Hippocampal formation (tissue), 2 donors: ENCODE results near the gene RBM7.

Source experiments
- DNase-seq, 2 donors: peaks; one replicate each; lab custom pipeline; 2025; lab: John Stamatoyannopoulos, UW

The RBM7 gene

DNA sequence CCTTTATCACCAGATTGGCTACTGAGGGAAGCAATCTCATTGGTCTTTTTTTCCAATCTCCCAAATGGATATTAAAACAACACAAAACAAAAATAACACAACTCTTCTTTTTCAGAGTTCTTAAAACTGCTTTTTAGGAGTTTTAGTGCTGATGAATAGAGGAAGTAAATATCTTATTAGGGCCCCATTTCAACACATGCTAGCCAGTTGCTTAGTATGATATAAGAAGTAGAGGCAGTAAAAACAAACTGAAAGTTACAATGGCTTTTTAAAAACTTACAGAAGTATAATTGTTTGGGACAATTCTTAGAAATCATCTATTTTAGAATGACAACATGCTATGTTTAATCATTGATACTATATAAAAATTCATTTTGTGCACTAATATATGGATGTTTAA lies 3.5 kb upstream of the RBM7 start:
- no peak for DNase-seq

DNA sequence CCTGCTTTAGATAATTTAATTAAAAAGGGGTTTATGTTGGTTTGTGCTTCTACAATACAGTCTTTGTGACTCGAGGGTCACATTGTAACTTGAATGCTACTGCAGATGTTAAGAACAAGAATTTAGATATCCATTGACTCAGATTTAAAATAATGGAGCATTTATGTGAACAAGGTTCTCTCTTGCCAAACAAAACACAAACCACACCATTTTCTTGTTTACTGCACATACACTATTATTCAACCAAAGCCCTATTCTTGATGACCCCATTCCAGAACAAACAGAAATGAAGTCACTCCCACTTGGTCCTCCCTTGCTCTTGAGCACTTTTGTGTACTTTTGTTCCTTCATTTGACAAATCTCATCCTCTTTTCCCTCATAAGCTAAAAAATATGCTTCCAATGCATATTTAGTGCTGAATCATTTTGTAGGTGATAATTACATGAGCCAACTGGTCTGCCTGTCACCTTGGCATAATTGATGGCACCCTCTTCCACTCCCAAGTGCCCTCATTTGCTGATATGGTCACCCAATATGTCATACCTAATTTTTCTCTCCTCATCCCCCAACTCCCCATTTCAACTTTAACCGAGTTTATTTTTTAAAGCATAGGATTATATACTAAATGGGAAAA lies 3.0 kb upstream of the RBM7 start:
- peak in 1 of 2 donors; percentile 62 for DNase-seq

DNA sequence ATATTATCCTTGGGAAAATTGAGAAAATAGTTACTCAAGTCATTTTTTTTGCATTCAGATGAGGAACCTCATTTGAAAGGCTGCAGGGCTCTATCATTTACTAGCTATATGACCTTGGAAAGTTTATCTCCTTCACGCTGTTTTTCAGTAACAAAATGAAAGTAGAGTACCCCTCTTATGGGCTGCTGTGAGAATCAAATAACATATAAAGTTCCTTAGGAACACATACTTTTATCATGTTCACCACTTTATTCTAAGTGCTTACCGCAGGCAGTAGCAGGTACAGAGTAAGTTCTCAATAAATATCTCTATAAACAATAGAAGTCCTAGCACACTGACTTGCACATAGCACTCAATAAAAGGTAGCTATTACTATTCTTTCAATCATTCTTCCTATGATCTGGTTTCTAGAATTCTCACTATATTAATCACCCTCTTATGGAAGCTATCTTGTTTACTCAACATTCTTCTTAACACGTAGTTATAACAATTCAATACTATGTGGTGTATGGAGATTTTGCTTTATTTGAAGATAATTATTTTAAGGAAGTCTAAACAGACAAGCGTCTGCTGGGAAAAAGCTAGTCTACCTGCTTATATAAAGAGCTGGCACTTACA lies 2.1 kb upstream of the RBM7 start:
- DNase-seq, result no peak

DNA sequence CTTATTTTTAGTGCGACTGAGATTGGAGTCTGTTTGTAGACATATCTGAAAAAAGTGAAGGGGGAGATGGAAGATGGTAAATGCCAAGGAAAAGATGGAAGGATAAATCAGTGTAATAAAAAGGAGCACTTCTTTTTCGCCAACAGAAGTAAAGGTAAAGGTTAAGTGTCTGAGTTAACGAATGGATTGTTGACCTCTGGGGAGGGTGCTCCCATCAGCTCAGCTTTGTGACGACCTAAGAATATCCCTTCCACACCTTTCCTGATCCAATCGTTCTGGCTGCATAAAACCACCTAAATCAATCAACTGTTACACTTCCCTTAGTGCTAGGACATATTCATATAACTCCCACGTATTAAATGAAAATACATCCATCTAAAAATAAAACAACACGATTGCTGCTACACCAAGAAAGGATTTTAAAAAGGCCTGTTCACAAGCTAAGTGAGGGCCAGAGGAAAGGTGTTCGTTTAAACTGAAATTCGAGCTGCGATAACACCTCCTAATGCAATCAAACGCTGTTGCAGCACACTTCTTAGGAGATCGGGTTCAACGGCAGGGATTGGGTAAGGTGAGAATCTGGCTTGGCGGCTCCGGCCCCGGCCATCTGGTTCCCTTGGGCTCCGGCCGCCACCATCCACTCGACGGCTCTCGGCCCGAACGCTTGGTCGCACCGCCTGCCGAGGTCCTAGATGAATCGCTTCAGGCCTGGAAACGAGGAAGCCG lies 813 bp upstream of the RBM7 start:
- no peak for DNase-seq

DNA sequence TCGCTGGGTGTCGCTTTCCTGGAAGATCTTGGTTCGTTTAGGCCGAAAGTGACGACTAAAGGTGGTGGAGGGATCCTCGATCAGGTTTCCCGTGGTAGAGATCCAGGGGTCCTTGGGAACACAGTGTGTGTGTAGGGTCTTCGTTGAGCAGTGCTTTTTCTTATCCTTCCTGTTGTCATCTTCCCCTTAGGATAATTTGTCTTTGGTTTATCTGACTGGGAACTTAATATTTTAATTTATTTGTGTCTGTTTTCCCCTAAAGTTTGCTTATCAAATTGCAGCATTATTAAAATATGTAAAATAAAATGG lies 403 bp downstream of the RBM7 start:
- no peak for DNase-seq

DNA sequence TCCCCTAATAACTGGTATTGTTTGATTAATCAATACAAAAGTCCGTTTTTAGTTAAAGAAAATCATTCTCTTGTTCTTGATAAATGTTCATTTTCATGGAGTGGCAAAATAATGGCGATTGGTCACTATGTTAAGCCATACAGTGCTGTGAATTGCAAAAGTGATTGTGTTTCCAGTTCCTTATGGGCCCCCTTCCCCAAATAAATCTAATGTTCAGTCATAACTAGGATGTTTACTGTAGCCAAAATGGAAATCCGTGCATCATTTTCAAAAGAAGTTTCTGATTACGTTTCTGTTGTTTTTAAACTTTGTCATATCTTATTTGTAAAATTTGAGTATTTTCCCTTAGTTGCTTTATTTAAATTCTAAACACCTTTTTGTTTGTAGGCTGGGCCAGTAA lies 845 bp downstream of the RBM7 start:
- DNase-seq, result no peak

DNA sequence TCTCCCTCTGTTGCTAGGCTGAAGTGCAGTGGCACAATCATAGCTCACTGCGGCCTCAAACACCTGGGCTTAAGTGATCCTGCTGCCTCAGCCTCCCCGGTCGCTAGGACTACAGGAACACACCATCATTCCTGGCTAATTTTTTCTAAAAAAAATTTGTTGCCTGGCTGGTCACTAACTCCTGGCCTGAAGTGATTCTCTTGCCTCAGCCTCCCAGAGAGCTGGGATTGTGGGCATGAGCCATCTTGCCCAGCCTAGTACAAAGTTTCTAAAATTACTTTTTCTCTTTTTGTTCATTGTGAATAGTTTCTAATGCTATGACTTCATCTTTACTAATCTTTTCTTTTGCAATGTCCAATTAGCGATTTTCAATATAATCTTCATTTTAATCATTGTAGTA lies 12.5 kb downstream of the RBM7 start:
- no peak for DNase-seq

DNA sequence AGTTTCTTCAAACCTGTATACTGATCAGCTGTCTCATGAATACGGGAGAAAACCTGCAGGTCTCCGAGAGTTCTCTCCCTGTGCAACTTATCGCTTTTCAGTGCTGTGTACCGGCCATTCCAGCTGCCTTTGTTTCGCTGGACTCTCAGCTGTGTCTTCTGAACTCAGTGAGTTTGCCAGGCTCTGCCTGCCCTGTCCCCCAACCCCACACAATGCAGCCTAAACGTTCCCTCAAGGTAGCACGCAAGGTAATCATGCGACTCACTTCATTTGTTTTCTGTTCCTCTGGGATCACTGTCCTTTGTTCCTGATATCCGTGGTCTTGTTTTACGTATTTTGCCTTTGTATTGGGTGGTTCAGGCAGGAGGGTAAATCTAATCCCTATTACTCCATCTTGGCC lies 13.5 kb downstream of the RBM7 start:
- DNase-seq, result no peak

DNA sequence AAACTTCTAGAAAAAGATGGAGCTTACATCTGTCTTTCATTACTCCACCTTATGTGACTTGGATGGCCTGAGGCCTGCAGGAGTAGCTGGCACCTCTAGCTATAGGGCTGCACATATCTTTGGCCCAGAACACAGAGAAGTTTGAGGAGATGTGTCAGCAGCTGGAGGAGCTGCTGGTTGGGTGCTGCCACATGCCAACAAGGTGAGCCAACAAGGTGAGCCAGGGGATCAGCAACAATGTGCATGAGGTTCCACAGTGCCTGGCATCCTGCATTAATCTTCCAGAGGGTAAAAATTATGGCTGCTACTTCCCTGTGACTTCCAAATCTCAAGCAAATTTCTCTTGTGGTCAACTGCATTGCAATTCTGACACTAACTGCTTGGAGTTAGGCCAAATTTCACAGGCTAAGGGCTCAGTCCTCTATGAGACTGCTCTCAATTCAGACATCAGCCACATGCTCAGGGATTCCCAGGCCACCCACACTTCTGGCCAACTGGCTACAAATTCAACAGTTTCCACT lies 16.0 kb downstream of the RBM7 start:
- DNase-seq, result no peak

DNA sequence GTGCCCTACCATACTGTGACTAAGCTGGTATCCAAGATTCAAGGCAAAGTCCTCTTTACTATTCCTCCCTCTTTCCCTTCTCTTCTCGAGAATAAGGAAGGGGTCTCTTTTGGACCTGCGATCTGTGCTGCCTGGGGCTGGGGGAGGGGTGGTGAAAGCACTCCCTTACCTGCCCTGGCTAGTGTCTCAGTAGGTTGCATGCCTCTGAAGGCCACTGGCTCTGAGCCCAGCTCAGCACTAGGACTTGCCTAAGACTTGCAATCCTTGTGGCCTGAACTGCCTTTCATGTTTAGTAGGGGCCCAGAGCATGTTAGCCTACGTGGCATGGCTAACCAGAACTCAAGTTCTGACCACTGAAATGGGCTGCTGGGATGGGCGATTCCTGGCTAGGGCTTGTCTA lies 25.8 kb downstream of the RBM7 start:
- no peak for DNase-seq

DNA sequence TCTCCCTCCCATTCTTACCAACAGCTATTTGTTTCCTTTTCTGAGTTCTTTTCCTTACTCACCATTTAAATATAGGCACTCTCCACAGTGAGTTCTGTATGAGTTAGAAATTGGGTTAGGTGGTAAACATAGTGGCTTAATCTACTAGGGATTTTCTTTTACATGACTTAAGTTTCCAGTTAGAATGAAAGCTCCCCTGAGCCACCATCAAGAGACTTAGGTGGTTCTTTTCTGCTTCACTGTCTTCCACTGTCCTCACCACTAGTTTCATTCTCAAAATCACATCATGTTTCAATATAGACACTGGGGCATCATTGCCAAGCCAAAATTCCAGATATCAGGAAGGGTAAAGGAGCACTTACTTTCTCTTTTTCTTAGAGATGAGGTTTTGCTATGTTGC lies 29.8 kb downstream of the RBM7 start:
- no peak for DNase-seq

DNA sequence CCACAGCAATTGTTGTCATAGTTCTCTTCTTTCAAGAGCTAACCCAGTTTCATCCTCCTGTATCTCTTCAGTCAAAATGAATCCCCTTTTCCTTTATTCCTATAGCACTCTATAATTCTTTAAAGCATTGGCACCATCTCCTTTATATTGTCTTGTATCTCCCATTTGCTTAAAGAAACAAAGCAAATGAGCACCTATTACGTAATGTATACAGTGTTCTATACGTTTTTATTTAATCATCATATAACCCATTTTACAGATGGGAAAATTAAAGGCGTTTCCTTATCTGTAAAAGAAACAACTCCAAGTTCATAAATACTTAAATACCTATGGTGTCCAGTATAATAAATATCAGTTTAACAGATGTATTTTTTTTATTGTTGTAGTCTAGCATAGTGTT lies 32.4 kb downstream of the RBM7 start:
- no peak for DNase-seq

DNA sequence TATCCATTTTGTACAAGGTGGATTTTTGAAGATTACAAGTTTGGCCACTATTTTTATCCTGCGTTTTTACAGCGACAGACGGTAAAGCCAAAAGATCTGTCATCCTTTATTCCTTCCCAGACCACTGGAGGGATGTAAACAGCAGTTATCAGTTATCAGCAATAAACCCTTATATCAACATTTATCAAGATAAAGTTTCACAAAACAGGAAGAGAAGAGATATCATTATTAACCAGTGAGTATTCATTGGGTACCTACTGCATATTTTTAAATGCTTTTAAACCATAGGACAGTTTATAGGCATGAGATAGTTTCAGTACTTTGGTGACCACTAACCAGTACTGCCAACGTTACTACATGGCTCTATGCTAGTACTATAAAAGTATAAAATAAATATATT lies 32.9 kb downstream of the RBM7 start:
- DNase-seq, result no peak

DNA sequence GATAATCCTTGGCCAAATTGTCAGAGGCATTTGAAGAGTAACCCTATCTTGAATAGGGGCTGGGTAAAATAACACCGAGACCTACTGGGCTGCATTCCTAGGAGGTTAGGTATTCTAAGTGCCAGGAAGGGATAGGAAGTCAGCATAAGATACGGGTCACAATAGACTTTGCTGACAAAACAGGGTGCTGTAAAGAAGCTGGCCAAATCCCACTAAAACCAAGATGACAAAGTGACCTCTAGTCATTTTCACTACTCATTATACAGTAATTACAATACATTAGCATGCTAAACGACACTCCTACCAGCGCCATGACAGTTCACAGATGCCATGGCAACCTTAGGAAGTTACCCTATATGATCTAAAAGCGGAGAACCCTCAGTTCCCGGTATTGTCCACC lies 37.8 kb downstream of the RBM7 start:
- DNase-seq, result no peak

DNA sequence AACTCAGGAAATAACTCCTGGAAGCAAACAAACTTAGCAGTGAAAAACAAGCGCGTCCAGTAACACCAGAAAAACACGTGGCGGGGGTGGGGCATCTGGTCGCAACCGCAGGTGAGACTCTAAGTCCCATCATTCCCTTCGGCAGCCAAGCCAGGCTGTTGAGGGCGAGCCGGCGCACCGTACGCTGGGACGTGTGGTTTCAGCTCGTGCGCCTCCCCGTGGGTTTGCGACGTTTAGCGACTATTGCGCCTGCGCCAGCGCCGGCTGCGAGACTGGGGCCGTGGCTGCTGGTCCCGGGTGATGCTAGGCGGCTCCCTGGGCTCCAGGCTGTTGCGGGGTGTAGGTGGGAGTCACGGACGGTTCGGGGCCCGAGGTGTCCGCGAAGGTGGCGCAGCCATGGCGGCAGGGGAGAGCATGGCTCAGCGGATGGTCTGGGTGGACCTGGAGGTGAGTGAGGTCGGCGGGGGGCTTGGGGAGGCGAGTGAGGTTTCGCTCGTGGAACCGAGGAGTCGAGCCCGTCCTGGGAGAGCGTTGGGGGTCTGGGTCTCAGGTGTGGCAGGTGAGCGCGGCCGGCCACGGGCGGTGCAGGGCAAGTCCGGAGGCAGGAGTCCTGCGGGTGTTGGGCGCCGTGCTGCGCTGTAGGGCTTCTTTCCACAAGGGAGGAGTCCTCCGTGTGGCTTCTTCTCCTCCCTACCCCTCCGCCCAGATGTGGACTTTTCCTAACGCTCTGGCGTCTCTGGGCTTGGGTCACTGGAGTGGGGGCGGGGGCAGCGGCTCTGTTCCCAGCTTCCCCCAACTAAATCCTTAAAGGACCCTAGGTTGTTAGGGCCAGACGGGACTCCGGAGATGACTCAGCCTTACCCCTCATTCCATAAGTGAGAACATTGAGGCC lies 39.0 kb downstream of the RBM7 start, which contains the start of gene REXO2:
Gene REXO2 (plus strand): TSS at position 239 of the 892 bp plus-strand sequence. CDS start 62 bp downstream, at position 301.
- peak; percentile 92 to 94 for DNase-seq

DNA sequence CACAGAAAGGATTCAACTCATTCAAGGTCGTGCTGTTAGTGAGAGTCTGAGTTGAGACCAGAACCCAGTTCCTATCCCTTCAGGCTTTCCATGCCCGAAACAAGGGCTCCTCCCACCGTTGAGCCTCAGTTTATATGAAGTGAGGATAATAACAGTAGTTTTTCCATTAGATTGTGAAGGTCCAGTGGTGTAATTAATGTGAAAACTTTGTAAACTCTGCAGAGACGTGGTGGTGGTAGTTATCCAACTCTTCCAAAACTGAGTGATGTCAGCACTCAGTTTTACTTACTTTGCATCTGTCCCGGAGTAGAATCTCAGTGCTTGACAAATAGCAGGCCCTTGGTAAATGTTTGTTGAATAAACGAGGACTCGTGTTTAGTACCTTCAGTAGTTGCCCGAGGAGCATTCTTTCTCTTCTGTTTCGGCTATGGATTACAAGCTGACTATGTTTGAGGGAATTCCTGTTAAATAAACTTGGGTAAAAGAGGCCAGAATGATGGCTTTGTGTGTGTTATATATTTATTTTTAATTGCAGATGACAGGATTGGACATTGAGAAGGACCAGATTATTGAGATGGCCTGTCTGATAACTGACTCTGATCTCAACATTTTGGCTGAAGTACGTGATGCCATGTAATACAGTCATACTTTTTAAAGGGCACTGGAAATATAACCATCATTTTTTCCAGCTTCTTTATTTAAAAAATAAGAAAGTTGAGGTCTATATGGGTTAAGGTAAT lies 39.8 kb downstream of the RBM7 start:
- DNase-seq, result peak; percentile 35 to 38

DNA sequence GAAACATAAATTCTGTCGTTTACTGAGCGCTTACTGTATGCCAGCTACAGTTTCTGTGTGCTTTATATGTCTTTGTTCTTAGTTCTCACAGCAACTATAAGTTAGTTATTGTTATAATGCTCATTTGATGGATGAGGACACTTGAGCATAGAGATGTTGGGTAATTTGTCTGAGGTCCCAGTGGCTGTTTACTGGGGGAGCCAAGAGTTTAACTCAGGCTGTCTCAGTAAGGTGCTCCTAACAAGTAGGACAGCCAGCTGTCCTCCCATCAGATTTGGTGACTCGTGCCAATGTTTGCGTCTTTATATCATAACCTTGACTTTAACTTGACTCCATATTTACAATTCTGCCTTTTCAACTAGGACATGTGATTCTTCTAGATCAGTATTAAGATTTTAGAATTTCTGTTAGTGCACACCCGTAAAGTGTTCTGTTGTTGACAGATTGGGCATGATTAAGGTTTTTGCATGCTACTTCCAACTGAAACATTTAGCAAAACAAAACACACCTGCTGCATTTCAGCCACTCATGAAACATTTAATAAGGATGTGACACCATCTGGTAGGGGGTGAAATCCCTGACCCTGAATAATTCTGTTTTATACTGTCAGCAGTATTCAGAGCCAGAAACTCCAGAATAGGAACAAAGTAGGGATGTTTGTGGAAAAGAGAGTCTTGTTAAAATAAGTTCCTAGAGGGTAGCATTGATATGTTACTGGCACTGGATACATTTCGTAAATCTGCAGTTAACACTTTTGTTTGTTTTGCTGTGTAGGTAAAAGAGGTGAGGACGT lies 40.7 kb downstream of the RBM7 start:
- no peak for DNase-seq

DNA sequence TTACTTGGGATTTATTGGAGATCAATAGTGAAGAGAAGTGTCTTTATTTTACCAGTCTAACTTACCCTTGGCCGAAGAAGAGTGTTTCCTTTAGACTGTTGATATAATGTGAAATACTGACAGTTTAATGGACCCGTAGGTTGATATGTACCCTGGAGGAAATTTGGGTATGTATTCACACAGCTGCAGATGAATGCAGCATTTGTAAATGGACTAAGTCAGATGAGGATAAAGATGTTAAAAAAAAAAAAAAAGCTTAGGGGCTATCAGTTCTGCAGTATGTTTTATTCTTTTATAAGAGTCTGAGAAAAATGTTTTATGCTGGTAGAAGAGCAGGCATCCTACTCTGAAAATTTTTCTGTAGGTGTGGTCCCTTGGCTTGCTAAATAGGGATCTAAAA lies 41.5 kb downstream of the RBM7 start:
- no peak for DNase-seq

DNA sequence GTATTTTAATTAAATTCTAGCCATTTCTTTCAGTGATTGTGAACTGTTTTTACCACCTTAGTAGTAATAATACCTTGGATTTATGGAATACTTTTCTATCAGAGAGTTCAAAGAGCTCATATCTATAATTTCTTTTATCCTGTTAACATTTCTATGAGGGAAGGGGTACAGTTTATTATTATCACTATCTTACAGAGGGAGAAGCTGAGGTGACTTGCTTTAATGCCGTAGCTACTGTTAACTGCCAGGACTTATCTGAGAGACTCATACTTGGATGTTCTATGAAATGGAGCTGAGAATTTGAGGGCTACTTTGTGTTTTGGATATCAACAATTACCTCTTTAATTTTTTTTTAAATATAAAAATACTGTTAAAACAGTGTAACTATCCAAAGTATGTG lies 42.1 kb downstream of the RBM7 start:
- no peak for DNase-seq

DNA sequence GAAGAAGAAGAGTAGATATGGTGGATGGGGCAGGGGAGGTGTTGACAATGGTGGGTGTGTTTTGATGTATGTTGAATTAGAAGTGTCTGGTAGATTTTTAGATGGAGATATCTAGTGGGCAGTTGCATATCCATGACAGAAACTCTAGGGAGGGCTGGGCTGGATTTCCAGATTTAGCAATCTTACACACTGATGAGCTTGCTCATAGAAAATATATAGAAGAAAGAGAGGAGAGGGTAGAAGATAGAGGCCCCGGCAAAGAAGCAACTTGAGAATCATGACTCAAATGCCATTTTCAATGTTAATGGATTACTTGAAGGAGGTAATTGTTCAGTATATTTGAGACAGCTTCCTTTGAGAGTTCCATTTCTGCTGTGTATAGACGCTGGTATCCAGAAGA lies 47.0 kb downstream of the RBM7 start:
- DNase-seq, result no peak

DNA sequence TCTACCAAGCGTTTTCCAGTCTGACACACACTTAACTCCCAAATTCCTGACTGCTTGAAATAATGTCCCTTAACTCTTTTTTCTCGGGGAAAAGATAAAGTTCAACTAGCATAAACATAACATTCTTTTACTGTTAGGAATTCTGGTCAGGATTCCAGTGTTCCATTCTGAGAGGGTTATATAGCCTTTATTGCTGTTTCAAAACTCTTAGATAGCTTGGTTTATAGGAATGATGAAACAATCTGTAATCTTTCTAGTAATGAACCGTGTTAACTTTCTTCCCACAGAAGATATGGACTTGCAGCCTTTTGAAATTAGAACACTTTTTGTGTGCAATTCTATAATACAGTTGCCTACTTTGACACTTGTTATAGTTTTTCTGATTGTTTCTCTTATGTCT lies 47.4 kb downstream of the RBM7 start:
- DNase-seq, result no peak
